HG02885 (cell line): ENCODE results near the gene DCAKD.
A peak's percentile ranks its signal among the peaks of the same experiment; 100 is the strongest.

ENCODE experiments used
- ATAC-seq: cut with Tn5 transposase; IDR thresholded peaks from one replicate; pipeline ENCODE4 v1.9.1; 2021; ENCODE audit warnings: mild to moderate bottlenecking; ENCODE audit not compliant: unreplicated experiment, poor library complexity

The DCAKD gene

GRCh38 chr17:45051060-45051719 is at the start of gene DCAKD:
TSS of gene DCAKD (minus strand) at chr17:45051632. CDS start at chr17:45034885, 16,747 bp downstream.
- ATAC-seq, result peak; percentile 98

DNA sequence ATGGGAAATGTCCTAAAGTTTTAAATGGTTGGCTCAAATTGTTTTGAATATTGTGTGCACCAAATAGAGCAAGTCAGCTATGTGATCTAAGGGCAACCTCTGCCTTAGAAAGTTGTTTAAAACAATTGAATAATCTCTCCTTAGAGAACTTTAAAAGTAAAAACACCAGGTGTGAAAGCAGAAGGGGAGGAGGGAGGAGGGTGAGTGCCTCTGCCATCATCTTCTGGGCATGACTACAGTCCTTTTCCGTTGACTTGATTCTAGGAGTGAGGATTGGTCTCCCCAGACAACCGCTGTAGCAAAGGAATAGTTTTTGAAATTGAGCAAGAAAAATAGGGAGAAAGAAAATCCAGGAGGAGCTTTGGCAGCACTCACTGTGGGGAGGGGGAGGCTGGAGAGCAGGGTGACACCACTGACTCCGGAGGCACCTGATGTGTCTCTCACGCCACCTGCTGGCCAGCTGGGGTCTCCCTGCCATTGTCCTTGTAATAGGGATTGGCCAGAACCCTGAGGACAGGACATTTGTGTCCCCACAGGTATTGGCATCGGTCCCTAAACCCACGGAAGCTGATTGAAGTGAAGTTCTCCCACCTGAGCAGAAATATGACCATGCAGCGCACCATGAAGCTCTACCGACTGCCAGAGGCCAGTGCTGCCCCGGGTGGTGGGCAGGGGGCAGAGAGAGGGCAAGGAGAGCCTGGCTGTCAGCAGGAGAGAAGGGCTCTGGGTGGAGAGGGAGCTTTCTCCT is 47.6 kb upstream of the DCAKD start:
- ATAC-seq, result no peak

DNA sequence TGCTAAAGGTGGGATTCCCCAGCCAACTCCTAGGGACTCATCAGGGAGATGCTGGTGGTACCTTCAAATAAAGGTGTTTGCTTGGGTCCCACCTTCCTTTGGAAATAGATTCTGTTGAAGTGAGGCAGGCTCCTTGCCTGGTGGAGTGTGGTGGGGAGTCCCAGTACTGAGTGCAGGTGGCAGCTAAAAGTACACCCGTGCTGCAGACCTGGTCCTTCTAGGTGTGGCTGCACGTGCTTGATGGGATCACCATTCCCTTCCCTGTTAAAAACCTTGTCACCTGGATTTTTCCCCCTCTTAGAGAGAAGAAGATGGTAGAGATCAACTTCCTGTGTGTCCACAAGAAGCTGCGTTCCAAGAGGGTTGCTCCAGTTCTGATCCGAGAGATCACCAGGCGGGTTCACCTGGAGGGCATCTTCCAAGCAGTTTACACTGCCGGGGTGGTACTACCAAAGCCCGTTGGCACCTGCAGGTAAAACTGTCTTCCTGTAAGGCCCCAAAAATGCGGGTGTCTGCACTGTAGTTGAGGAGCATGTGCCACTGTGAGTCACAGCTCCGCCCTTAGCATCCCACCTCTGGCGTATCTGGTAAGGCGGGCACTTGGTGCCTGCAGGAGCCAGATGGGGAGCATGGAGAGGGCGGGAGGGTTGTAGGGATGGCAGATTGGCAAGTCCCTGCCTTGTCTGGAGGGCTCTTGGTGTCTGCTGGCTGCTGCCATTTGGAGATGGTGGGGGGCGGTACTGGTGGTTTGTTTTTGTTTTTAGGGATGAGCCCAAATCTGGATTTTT is 46.8 kb upstream of the DCAKD start:
- ATAC-seq, result no peak

DNA sequence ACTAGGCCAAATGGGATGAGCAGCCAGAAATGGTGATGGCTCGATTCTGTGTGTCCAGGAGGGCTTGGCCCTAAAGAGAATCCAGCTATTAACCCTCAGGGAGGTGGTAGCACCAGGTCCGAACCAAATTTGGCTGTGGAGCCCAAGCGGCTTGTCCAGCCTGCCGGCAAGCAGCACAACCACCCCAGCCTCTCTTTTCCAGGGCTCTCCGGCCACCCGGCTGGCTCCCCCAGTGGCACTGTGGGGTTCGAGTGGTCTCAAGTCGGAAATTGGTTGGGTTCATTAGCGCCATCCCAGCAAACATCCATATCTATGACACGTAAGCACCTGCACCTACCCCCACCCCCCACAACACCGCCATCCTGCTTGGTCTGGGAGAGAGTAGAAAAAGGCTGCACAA is 45.5 kb upstream of the DCAKD start:
- ATAC-seq, result no peak

DNA sequence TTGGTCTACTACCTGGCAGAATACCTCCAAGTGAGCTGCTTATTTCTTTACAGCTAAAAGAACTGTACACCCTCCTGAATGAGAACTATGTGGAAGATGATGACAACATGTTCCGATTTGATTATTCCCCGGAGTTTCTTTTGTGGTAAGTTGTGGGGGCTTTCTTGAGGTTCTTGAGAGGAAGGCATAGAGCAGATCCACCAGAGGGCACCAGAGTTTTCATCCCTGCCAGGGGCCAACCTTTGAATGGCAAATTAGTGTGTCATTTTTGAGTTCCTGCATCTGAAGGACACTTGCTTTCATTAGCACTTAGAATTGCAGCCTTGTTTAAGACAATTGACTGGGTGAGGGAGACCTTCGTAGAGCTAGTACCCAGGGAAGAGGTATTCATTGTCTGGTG is 44.7 kb upstream of the DCAKD start:
- ATAC-seq, result no peak

GRCh38 chr17:45093444-45094110 is 42.1 kb upstream of the DCAKD start:
- ATAC-seq, result no peak

DNA sequence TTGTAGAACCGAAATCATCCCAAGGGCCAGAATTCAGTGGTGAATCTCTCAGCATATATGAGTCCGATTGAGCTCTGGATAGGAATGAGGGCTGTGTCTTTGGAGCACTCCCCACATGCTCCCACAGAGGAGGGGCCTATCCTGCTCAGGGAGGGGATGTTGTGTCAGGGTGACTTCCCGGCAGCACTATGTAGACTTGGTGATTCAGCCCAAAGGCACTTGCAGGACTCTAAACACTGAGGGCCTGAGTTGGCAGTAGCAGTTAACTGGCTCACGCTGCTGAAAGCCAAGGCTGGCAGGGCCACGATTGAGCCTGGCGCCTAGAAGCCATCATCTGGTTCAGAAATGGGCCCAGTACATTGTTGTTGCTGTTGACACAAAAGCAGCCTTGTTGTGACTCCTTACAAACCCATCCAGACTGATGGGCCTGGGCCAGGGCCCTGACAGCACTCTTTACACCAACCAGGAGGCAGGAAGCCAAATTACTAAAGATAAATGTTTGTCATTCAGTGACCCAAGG is 41.5 kb upstream of the DCAKD start:
- ATAC-seq, result no peak

- ATAC-seq, result no peak
These were observed 40.5 kb upstream of the DCAKD start for GRCh38 chr17:45091778-45092425.

GRCh38 chr17:45090711-45091110 is 39.3 kb upstream of the DCAKD start:
- no peak for ATAC-seq

- no peak for ATAC-seq
These were observed 37.3 kb upstream of the DCAKD start for GRCh38 chr17:45088741-45089140.

- ATAC-seq, result no peak
These were observed 36.5 kb upstream of the DCAKD start for GRCh38 chr17:45087978-45088377.

- no peak for ATAC-seq
These were observed 36.1 kb upstream of the DCAKD start for GRCh38 chr17:45087504-45087975.

GRCh38 chr17:45086865-45087503 is 35.6 kb upstream of the DCAKD start:
- no peak for ATAC-seq

DNA sequence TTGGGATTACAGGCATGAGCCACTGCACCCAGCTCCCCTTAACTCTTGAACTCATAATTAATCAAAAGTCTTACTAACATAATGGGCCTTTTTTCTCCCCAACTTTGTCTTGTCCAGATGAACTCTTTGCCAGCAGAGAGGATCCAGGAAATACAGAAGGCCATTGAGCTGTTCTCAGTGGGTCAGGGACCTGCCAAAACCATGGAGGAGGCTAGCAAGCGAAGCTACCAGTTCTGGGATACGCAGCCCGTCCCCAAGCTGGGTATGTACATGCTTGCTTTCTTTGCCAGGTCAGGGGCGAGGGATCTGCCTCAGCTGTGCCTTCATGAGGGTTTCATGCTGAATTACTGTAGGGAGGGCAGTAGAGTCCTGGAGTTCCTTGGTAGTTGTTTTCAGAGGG is 35.0 kb upstream of the DCAKD start:
- ATAC-seq, result no peak

DNA sequence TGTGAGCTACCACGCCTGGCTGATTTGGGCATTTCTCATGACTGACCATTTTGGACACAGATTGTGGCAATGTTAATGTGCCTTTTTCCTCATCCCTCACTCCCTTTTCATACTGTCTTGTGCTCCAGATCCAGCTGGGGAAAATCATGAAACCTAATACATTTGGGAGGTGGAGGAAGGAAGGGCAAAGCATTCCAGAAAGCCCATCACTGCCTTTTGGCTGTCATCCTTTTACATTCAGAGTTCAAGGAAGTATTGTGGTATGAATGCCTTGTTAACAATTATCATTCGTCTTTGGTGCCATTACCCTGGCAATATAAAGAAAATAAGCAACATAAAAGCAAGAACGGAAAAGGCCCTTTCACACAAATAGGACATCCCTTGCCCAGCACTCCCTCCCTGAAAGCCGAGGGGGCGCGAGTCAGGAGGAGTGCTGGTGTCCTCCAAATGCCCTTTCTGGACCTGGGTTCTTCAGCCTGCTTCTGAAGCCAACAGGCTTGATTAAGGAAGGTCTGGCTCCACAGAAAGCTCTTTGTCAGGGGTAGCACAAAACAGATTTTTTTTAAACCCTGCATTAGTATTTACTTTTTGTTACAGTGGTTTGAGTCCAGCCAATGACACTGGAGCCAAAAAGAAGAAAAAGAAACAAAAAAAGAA is 29.7 kb upstream of the DCAKD start:
- no peak for ATAC-seq

GRCh38 chr17:45077643-45078042 is 26.2 kb upstream of the DCAKD start:
- ATAC-seq, result no peak

DNA sequence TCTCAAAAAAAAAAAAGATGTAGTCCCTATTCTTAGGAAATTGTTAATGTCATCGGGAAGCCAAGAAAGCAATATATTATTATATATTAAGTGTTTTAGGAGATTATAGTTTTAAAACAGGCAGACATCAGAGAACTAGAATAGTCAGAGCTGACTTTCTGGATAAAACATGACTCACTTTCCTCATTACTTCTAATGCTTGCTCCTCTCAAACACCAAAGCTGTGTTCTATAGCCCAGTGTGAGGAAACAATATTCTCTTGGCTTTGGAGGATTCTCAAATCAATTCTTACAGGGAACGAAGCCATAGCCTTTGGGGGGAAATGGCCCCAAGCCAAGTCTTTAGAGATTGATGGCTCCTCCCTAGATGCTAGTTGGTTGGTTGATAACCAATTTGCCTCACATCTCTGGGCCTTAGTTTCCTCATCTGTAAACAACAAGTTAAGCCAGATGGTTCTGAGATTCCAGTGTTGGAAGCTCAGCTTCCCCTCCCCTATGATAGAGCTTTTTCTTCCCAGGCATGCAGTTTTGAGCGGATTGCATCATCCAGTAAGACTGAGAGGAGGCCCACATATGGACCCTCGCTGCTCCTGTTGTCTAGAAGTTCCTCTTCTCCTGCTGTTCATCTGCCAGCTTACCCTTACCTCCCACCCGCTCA is 22.1 kb upstream of the DCAKD start:
- no peak for ATAC-seq

DNA sequence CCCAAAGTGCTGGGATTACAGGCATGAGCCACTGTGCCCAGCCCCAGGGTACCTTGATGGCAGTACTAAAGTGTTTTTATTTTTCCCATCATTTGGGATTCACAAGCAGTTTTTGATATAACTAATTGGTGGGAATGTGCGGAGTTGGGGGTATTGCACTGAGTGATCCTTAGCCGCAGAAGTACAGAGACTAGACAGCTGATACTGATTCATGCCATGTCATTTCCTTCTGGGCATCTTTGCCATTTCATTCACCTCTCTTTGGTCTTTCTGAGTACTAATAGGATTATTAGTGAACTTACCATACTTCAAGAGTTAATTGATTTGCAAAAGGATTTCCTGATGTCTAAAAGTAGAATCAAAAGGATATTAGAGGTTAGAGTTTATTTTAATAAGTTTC is 19.4 kb upstream of the DCAKD start:
- ATAC-seq, result no peak
